Activated CD8-positive, alpha-beta memory T cell treated with anti-CD3 and anti-CD28 coated beads, Interleukin-2, amount 50 U/mL, for 1 hour (primary cell): ENCODE measurements around the gene GNAL.

Experiments used
- DNase-seq: peaks from one replicate; pipeline ENCODE4 v3.0.0-alpha.2; 2020; ENCODE audit errors: extremely low read depth

Gene GNAL

GRCh38 chr18:11808001-11808855, 119.2 kb downstream of the GNAL start:
- no peak for DNase-seq

GRCh38 chr18:11809895-11810294, 120.8 kb downstream of the GNAL start:
- DNase-seq: no peak

- no peak for DNase-seq
Observed at GRCh38 chr18:11810379-11810778, 121.3 kb downstream of the GNAL start.

GRCh38 chr18:11811009-11811408, 121.9 kb downstream of the GNAL start:
- no peak for DNase-seq

DNA sequence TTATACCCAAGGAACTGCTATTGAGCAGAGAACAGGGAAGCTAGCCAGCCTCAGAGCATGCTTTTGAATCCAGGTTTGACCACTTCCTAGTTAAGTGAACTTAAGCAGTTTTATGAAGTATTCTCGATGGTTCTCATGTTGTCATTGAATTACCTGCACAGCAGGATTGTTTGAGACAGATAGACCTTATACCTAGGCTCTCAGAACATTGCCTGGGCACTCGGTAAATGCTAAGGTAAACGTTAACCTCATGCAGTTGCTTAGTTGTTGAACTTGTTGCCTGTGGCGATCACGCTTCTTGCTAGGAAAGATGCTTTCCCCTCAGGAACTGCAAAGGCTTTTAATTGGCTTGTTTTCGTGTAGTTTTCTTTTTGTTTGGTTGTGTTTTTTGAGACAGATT, 128.2 kb downstream of the GNAL start:
- DNase-seq: no peak

- no peak for DNase-seq
Observed at GRCh38 chr18:11818486-11819203, 129.6 kb downstream of the GNAL start.

DNA sequence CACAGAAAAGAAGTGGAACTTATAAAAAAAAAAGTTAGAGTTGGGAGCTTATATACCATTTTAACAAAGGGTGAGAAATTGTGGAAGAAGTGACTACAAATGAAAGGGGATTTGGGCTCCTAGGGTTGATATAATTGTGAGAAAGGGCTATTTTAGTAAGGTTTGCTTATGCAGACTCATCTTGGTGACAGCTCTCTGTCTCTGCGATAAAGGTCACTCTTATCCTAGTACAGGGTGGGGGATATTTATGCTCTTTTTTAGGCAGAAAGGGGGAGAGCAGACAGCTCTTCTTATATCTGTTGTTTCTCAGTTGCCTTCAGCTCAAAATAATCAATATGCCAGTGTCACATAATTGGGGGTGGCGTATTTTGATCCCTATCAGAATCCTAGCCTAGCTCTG, 130.9 kb downstream of the GNAL start:
- DNase-seq: no peak

DNA sequence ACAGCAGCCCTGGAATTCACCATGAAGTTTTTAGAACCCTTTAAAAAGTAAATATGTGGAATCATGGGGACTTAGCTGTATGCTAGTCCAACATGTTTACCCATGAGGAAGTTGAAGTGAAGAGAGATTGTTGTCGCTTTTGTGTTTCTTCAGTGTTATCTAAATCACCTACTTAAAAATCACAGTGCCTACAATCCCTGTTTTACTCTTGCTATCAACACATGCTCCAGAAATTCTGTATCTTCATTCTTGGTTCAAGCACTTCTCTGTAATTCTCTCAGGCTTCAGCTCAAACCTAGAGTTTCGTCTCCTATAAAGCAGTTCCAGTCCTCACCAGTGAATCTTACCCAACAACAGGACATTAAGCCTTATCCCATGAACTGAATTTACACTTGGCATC, 131.6 kb downstream of the GNAL start:
- no peak for DNase-seq

DNA sequence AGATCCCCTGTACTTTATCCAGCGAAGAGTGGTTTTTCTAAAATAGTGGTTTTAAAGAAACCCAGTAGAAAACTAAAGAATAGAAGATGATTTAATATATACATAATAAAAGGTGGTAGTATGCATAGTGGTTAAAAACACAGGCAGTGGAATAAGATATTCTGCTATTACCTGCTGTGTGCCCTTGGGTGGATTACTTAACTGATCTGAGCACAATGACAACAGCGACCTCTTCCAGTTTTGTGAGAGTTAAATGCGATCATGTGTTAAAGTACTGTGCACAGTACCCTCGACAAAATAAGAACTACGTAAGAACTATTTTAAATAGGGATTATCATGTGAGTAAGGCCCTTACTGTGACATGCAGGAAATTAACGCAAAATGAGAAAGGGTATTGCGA, 132.1 kb downstream of the GNAL start:
- DNase-seq: no peak

GRCh38 chr18:11821643-11822237, 132.7 kb downstream of the GNAL start:
- no peak for DNase-seq

- DNase-seq: no peak
Observed at GRCh38 chr18:11823545-11823944, 134.5 kb downstream of the GNAL start.

- DNase-seq: no peak
Observed at GRCh38 chr18:11826836-11827235, 137.8 kb downstream of the GNAL start.

DNA sequence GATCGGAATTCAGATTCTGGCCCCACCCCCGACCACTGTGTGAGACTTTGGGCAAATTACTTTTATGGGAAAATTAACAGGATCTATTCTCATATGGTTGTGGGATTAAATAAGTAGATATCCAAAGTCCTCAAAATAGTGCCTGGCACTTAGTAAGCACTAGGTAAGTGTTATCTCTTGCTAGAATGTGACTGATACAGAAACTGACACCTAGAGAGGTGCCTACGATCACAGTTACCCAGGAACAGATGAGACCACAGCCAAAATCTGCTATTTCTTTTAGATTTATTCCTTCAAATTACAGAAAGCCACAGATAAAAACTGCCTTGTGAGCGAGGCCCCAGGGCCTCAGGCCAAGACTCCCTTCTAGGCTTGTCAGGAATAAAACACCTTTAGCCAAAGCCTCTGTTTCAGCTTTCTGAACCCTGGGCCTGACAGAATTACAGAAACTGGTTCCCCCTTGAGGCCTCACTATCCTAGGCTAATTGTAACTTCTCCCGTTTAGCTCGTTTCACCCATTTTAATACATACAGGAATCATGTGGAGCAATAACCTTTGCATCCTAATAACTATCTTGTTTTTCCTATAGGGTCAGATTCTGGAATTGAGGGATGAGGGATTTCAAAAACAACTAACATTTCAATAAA, 139.8 kb downstream of the GNAL start:
- DNase-seq: no peak

DNA sequence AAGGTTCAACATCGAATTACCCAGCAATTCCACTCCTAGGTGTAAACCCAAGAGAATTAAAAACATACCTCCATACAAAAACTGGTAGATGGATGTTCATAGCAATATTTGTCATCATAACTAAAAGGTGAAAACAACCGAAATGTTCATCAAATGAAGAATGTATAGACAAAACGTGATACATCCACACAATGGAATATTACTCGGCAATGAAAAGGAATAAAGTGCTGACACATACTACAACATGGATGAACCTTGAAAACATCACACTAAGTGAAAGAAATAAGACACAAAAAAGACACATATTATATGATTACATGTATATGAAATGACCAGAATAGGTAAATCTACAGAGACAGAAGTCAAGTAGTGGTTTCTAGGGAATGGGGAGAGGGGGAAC, 141.5 kb downstream of the GNAL start:
- DNase-seq: no peak

GRCh38 chr18:11831921-11832320, 142.9 kb downstream of the GNAL start:
- DNase-seq: no peak

DNA sequence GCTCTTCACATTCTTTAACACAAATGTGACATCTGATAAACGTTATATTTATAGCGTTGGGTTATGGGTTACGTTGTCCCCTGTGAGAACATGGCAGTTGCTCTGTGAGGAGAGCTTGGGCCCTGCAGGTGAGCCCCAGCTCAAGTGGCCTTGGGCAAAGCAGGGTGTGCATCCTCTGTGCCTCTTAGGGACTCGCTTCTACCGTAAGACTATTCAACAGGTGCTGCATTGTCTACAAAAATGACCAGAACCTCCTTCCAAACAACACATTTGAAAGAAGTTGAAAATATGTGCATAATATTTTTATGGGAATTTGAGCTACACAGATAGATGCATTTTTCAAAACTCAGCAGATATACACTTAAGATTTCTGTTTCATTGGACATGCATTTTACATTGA, 145.7 kb downstream of the GNAL start:
- DNase-seq: no peak

DNA sequence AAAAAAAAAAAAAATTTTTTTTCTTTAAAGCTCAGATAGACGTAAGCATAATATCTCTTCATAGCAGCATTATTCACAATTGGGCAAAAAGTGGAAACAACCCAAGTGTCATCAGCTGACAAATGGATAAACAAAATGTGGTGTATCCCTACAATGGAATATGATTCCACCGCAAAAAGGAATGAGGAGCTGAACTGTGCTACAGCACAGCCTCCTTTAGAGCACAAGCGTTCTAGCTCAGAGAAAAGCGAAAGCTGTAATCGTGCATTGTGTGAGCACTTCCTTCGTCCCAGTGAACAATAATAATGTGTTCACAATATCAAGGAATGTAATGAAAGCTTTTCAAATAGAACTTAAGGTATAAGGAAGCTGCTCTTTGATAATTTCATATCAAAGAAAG, 150.5 kb downstream of the GNAL start:
- DNase-seq: no peak

DNA sequence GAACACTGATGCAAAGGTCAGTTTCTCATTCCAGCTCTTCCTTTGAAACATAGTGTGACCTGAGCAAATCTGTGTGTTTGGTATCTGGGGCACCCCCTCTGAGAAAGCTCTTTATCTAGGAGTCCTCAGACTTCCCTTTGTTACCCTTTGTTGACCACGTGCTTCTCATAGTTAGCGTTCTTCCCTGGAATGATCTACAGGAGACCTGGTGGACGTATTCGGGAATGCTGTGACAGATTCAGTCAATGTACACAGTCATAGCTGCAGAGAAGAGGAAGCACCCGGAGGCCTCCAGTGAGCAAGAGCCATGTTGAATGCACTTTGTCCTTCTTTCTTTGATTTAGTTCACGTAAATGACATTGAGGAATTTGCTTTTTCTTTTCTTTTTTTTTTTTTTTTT, 151.4 kb downstream of the GNAL start:
- no peak for DNase-seq

GRCh38 chr18:11842562-11842961, 153.5 kb downstream of the GNAL start:
- no peak for DNase-seq

- DNase-seq: no peak
Observed at GRCh38 chr18:11844436-11844835, 155.4 kb downstream of the GNAL start.

- DNase-seq: no peak
Observed at GRCh38 chr18:11845654-11846053, 156.6 kb downstream of the GNAL start.

DNA sequence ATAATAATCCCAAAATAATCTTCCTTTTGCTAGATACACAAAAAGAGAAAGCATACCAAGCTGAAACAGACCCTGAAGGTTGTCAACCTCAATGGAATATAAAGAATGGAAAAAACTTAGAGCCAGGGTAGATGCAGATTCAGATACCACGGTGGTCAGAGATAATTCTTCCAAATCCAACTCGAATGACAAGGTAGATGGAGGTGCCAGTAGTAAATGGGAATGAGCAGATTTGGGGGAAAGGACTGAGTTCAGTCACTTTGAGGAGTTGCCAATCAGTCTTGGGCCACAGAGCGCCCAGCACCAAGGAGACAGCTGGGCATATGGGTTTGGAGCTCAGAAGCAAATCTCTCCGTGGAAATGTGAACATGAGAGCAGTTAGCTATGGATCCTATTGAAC, 158.7 kb downstream of the GNAL start:
- no peak for DNase-seq
